Activated T-helper 17 cell treated with anti-CD3 and anti-CD28 coated beads, Interleukin-2, amount 50 U/mL, for 72 hours (primary cell): Measurements from ENCODE around the gene GRIK3. TPM values are rescaled to one million over a fixed set of nuclear protein-coding genes. Genes with fewer than 3 reads are reported as not detected.
"Not testable (repeated sequence)": the region's sequence is repeated elsewhere in the genome, so short reads cannot be mapped to it uniquely, and the experiment has no call there.

Experiments used
- ATAC-seq: fragments of 150-1000 bp; cut with Tn5 transposase; replicated peaks from 2 replicates; pipeline ENCODE4 v1.10.0; 2021; ENCODE audit warnings: mild to moderate bottlenecking, moderate library complexity
- H3K27ac Mint-ChIP-seq: one replicate; pipeline ENCODE4 v1.8.0; 2022; ENCODE audit warnings: mixed read lengths
- H3K27me3 Mint-ChIP-seq: one replicate; pipeline ENCODE4 v1.8.0; 2022; ENCODE audit warnings: mixed read lengths
- H3K36me3 Mint-ChIP-seq: one replicate; pipeline ENCODE4 v1.8.0; 2022; ENCODE audit warnings: low read depth, mild to moderate bottlenecking, mixed read lengths
- H3K4me1 Mint-ChIP-seq: one replicate; pipeline ENCODE4 v1.8.0; 2022; ENCODE audit warnings: mixed read lengths
- H3K4me3 Mint-ChIP-seq: one replicate; pipeline ENCODE4 v1.8.0; 2022; ENCODE audit warnings: mild to moderate bottlenecking, mixed read lengths
- H3K9me3 Mint-ChIP-seq: one replicate; pipeline ENCODE4 v1.8.0; 2022; ENCODE audit warnings: mixed read lengths
- total RNA-seq, 2 donors: library from RNA; stranded (reverse); gene quantifications; one replicate each; pipeline ENCODE4 v1.2.3, GENCODE V29; 2022

Gene GRIK3
- total RNA-seq = not detected

DNA sequence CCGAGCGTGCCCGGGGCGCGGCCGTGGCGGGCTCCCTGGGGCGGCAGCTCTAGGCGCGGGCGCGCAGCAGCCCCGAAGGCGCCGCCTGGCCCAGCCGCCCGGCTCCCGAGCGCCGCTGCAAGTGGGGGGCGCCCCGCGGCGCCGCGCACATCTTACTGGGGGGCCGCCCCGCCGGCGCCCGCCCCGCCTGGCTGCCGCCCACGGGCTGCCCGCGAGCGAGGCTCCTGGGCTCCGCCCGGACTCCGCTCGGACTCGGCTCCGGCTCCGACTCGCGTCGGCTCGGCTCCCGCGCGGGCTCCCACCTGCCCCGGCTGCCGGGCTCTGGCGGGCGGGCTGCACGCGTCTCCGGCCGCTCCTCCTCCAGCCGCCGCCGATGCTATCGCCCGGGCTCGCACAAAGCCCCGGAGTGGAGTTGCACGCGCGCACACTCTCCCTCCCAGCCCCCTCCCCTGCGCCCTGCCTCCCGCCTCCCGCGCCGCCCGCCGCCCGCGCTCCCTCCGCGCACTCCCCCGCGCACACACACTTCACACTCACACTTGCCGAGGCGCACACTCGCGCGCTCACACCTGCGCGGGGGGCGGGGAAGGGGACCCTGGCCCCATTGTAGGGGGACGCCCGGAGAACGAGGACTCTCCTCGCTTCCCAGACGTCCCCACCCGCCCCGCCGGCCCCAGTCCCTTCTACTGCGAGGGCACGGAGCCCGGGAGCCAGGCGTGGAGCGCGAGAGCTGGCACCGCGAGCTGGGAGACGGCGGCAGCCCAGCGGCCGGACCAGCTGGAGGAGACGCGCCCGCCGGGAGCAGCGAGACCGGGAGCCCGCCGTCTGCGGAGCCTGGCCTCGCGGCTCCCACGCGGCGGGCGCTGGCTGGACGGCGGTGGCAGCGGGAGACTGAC lies at the start of gene GRIK3:
Gene GRIK3, minus strand, starts transcription at position 395 of the 893 bp plus-strand sequence. CDS start 407 bp downstream, outside the sequence.
- ATAC-seq = no peak
- H3K4me3 Mint-ChIP-seq = no peak within 1 kb of the TSS
- no peak within 1 kb of the TSS for H3K27ac Mint-ChIP-seq
- H3K4me1 Mint-ChIP-seq = peaks cover 4% of the 10 kb centered on the region
- no peaks in the 10 kb centered on the region for H3K9me3 Mint-ChIP-seq
- H3K36me3 Mint-ChIP-seq = no peaks in the 10 kb centered on the region
- peaks cover 56% of the 10 kb centered on the region for H3K27me3 Mint-ChIP-seq

DNA sequence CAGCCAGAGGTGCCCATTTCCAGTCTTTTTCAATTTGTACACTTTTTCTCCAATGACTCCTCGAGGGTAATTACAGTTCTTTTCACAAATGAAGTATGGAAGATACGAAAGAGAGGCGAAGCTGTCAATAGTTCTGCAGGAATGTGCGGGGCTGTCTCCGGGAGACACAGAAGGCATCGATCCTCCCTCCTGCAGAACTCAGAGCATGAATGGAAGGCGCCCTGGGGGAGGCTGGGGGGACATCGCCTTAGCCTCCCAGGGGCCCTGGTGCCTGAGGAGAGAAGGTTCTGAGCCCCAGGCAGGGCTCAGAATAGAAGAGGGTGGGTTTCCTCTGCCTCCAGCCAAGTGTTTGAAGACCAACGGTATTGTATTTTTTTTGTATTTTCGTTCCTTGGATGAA lies 49.7 kb upstream of the GRIK3 start:
- H3K9me3 Mint-ChIP-seq = no peaks in the 10 kb centered on the region
- no peak overlapping the region for H3K27ac Mint-ChIP-seq
- H3K4me3 Mint-ChIP-seq = no peak overlapping the region
- H3K27me3 Mint-ChIP-seq = peaks cover 23% of the 10 kb centered on the region
- ATAC-seq = no peak
- H3K36me3 Mint-ChIP-seq = no peaks in the 10 kb centered on the region
- H3K4me1 Mint-ChIP-seq = no peaks in the 10 kb centered on the region

DNA sequence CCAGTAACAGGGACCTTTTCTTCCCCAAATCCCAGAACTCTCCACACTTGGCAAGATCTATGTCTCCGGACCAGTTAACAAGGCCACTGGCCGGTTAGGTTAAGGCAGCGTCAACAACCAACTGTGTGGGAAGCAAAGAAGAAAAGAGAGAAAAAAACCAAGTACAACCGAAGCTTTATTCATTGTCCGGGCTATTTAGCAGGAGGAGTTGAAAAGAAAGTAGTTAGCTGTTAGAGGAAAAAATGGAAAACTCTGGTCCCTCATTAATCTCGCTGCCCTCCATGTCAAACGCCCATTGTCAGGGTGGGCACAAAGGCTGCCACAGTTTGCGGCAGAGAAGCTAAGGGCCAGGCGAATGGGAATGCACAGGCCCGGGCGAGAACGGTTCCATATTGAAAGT lies 49.3 kb upstream of the GRIK3 start:
- no peaks in the 10 kb centered on the region for H3K4me1 Mint-ChIP-seq
- ATAC-seq = no peak
- no peak overlapping the region for H3K4me3 Mint-ChIP-seq
- H3K27me3 Mint-ChIP-seq = peaks cover 23% of the 10 kb centered on the region
- H3K36me3 Mint-ChIP-seq = no peaks in the 10 kb centered on the region
- no peak overlapping the region for H3K27ac Mint-ChIP-seq
- H3K9me3 Mint-ChIP-seq = no peaks in the 10 kb centered on the region

DNA sequence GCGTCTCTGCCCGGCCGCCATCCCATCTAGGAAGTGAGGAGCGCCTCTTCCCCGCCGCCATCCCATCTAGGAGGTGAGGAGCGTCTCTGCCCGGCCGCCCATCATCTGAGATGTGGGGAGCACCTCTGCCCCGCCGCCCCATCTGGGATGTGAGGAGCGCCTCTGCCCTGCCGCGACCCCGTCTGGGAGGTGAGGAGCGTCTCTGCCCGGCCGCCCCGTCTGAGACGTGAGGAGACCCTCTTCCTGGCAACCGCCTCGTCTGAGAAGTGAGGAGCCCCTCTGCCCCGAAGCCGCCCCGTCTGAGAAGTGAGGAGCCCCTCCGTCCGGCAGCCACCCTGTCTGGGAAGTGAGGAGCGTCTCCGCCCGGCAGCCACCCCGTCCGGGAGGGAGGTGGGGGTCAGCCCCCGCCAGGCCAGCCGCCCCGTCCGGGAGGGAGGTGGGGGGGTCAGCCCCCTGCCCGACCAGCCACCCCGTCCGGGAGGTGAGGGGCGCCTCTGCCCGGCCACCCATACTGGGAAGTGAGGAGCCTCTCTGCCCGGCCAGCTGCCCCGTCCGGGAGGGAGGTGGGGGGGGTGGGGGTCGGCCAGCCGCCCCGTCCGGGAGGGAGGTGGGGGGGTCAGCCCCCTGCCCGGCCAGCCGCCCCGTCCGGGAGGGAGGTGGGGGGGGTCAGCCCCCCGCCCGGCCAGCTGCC lies 46.1 kb upstream of the GRIK3 start:
- not testable (repeated sequence) for H3K27ac Mint-ChIP-seq, H3K4me1 Mint-ChIP-seq, H3K36me3 Mint-ChIP-seq, ATAC-seq, H3K4me3 Mint-ChIP-seq, H3K9me3 Mint-ChIP-seq
- peaks cover 17% of the 10 kb centered on the region for H3K27me3 Mint-ChIP-seq

DNA sequence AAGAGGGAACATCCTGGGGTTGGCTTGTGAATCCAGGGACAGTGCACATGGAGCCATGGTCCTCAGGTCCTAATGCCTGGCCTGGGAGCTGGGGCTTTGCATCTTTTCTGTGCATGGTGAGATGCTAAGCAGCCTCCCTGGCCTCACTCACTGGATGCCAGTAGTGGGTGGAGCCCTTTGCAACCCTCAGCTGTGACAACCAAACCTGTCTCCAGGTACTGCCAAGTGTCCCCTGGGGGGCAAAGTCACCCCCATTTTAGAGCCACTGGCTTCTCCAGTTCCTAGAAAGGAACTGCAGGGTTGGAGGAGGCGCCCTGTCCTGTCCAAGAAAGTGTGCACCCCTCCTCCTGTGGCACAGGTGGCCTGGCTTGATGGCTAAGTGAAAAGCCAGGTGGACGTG lies 44.6 kb upstream of the GRIK3 start:
- Mint-ChIP-seq H3K27ac (no peak overlapping the region), H3K4me3 (no peak overlapping the region), H3K4me1 (no peaks in the 10 kb centered on the region), H3K9me3 (no peaks in the 10 kb centered on the region), H3K27me3 (peaks cover 10% of the 10 kb centered on the region), H3K36me3 (no peaks in the 10 kb centered on the region)
- ATAC-seq = no peak

DNA sequence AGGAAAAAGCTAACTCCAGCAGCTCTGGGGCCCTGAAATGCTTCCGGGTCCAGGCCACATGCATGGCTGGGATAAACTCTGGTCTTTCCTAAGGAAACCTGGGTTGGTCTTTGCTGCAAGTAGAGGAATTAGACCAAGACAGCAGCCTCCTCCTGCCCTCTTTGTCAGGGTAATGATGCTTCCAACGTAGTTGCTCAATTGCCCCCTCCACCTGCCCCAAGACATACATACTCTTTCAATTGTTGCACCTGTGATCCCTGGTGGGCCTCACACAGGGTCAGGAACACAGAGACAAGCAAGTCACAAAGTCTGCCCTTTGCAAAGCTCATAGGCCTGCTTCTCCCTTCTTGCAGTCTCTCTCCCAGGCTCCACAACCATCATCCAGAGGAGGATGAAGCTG lies 41.9 kb upstream of the GRIK3 start:
- Mint-ChIP-seq H3K36me3 (no peaks in the 10 kb centered on the region), H3K9me3 (no peaks in the 10 kb centered on the region), H3K4me1 (no peaks in the 10 kb centered on the region), H3K27me3 (peaks cover 9% of the 10 kb centered on the region), H3K4me3 (no peak overlapping the region), H3K27ac (no peak overlapping the region)
- no peak for ATAC-seq

DNA sequence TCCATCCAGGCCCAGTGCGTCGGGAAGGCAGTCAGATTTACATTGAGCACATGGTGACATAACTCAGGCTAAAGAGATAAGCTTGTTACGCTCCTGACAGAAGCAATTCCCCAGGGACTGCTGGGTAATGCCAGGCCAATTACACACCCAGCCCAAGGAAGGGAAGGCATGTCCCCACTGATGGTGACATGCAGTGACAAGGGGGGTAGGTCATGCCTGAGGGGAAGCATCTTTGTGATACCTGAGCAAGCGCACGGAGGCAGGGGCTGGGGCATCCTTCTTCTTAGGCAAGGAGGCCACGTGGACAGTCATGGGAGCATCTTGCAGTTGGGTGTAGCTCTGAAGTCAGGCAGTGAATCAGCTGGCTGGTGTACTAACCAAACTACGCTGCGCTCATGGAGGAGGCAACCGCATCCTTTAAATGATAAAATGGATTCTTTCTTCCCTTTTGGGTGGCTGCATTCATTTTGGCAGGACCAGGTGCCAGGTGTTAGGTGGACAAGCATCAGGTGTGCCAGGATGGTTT lies 39.6 kb upstream of the GRIK3 start:
- no peaks in the 10 kb centered on the region for H3K4me1 Mint-ChIP-seq
- no peak for ATAC-seq
- H3K9me3 Mint-ChIP-seq = no peaks in the 10 kb centered on the region
- H3K4me3 Mint-ChIP-seq = no peak overlapping the region
- no peak overlapping the region for H3K27ac Mint-ChIP-seq
- peaks cover 14% of the 10 kb centered on the region for H3K27me3 Mint-ChIP-seq
- no peaks in the 10 kb centered on the region for H3K36me3 Mint-ChIP-seq

DNA sequence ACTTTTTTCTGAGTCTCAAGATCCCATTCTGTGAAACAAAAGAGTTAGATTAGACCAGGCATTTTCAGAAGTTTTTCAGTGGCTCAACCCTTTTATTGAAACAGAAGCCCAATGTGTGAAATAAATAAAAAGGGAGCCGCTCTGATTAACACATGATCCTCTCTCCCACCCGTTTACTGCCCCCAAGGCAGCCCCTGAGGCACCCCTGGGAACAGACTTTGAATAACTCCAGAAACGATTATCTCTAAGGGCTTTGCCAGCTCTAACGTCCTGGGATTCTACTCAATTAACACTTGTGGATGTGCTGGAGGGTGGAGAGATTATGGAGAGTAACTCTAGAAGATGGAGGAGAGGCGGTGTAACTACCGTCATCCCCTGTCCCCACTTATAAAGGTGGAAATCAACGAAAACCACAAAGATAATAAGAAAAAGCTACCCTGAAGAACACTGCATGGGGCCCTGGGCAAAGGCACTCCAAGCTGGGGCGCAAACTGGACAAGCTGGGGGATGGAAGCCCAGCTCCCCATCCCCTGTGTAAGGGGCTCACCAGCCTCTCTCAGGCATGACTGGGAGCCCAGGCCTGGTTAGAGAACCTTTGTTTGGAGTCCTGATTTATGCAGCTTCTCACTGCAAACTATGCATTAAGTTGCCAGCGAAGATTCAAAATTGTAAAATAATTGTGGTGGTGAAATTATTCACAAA lies 39.0 kb upstream of the GRIK3 start:
- Mint-ChIP-seq H3K36me3 (no peaks in the 10 kb centered on the region), H3K4me3 (no peak overlapping the region), H3K27me3 (peaks cover 20% of the 10 kb centered on the region), H3K4me1 (no peaks in the 10 kb centered on the region), H3K27ac (no peak overlapping the region), H3K9me3 (no peaks in the 10 kb centered on the region)
- no peak for ATAC-seq

DNA sequence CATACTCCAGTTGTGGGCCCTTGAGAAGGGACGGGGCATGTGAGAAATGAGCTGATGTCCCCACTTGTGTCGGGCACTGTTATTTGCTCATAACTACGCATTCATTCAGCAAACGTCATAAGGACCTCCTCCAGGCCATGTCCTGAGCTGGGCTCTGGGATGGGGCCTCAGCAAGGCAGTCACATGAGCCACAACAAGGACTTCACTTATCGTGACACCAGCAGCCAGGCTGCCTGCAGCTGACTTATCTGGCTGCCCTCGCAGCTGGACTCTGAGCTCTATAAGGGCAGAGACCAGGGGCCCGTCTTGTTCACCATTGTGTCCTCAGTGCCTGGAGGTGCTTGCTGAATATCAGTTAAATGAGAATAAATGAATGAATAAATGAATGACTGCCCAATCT lies 37.5 kb upstream of the GRIK3 start:
- Mint-ChIP-seq H3K4me1 (no peaks in the 10 kb centered on the region), H3K27ac (no peak overlapping the region), H3K9me3 (no peaks in the 10 kb centered on the region), H3K27me3 (peaks cover 27% of the 10 kb centered on the region), H3K4me3 (no peak overlapping the region), H3K36me3 (no peaks in the 10 kb centered on the region)
- no peak for ATAC-seq

DNA sequence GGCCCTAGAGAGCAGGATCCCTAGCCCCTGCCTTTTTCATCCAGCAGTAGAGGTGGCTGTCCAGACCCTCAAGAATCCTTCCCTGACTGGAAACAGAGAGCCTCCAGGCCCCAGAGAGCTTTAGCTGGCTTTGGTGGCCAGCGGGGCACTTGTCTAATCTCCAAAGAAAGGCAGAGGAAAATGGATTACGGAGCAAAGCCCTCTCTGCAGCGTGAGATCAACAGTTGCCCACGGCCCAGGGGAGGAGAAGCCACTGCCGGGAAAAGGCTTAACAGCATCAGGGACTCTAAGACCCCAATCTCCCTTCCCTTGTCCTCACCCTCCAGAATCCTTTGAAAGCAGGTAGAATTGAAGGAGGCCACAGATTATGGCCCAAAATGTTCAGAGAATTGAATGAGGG lies 35.8 kb upstream of the GRIK3 start:
- no peaks in the 10 kb centered on the region for H3K4me1 Mint-ChIP-seq
- H3K4me3 Mint-ChIP-seq = no peak overlapping the region
- peaks cover 35% of the 10 kb centered on the region for H3K27me3 Mint-ChIP-seq
- H3K9me3 Mint-ChIP-seq = no peaks in the 10 kb centered on the region
- H3K36me3 Mint-ChIP-seq = no peaks in the 10 kb centered on the region
- ATAC-seq = no peak
- no peak overlapping the region for H3K27ac Mint-ChIP-seq

DNA sequence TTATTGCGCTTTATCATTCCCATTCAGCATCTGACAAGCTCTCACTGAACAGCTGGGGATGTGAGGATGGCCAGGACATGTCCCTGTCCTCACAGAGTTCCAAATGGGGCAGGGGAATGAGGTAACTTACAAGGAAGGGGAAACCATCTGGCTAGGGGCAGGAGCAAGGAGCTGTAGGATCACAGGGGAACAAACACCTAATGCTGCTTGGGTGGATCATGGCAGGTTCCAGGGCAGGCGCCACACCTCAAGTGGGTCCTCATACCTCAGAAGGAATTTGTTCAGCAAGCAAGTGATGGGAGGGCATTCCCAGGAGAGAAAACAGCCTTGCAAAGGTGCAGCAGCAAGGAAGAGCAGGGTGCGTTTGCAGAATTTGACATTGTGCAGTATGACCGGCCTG lies 35.1 kb upstream of the GRIK3 start:
- Mint-ChIP-seq H3K4me3 (no peak overlapping the region), H3K27ac (no peak overlapping the region), H3K4me1 (no peaks in the 10 kb centered on the region), H3K9me3 (no peaks in the 10 kb centered on the region), H3K27me3 (peaks cover 35% of the 10 kb centered on the region), H3K36me3 (no peaks in the 10 kb centered on the region)
- ATAC-seq = no peak

DNA sequence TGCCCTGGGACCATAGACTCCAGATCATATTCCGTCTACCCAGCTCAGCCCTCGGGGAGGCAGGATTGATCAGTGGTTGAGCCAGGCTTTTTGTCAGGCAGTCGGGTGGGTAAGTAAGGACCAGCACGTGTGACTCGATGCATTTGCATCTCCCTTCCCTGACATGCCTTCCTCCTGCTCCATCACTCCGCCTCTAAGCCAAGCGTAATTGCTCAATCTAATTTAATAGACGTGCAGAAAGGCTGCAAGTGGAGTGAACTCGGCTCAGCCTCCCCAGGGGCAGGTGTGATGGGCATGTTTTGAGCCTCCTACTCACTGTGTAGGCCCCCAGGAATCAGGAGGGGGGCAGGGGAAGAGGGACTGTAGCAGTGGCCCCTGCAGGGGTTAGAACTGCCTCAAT lies 34.6 kb upstream of the GRIK3 start:
- Mint-ChIP-seq H3K36me3 (no peaks in the 10 kb centered on the region), H3K27ac (no peak overlapping the region)
- no peak for ATAC-seq

DNA sequence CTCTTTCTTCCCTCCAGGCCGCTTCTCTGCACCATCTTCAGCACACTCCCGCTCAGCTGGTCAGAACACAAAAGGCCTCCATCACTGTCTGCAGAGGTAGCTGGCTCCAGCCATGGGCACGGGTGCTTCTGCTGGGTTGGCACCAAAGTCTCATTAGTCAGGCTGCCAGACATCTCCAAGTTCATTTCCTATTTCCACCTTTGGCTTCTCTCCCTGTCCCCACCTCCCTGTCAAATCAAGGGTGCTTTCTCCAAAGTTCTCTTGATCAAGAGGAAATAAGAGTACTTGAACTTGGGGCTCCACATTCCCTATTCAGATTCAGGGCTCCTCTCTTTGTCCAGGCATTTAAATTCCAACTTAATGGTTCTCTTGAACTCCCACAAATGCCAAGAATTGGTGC lies 33.9 kb upstream of the GRIK3 start:
- Mint-ChIP-seq H3K4me1 (no peaks in the 10 kb centered on the region), H3K4me3 (no peak overlapping the region), H3K36me3 (no peaks in the 10 kb centered on the region), H3K27me3 (peaks cover 34% of the 10 kb centered on the region), H3K27ac (no peak overlapping the region), H3K9me3 (no peaks in the 10 kb centered on the region)
- no peak for ATAC-seq

More for the DNA sequence above, 34.6 kb upstream of the GRIK3 start:
- Mint-ChIP-seq H3K27me3 (peaks cover 35% of the 10 kb centered on the region), H3K9me3 (no peaks in the 10 kb centered on the region), H3K4me3 (no peak overlapping the region), H3K4me1 (no peaks in the 10 kb centered on the region)

DNA sequence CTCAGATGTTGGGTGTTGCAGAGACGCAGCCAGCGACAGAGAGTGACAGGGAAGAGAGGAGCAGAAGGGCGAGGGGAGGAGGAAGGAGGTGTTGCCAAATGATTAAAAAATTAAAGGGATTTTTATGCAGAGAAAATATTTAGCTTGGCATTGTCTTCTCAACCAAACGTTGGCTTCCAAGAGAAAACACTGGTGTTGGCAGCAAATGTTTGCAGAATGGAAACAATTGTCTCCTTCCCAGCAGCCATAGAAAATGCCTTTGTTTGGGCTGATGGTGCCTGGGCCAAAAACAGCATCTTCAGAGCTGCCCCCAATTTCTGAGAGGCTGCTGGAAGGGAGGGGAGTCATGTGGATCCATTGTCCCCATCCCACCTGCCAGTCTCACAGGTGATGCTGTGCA lies 29.7 kb upstream of the GRIK3 start:
- H3K36me3 Mint-ChIP-seq = no peaks in the 10 kb centered on the region
- no peak overlapping the region for H3K27ac Mint-ChIP-seq
- ATAC-seq = no peak
- no peaks in the 10 kb centered on the region for H3K4me1 Mint-ChIP-seq
- no peaks in the 10 kb centered on the region for H3K9me3 Mint-ChIP-seq
- no peak overlapping the region for H3K4me3 Mint-ChIP-seq
- peaks cover 33% of the 10 kb centered on the region for H3K27me3 Mint-ChIP-seq
